Ishikawa (cell line): ENCODE measurements around the gene FHOD1.

Experiments used
- CEBPB ChIP-seq: IDR thresholded peaks from 2 replicates; pipeline ENCODE4 v1.6.1; 2012
- CREB1 ChIP-seq: IDR thresholded peaks from 2 replicates; pipeline ENCODE4 v1.6.1; 2012; ENCODE audit warnings: low read depth
- EGR1 ChIP-seq: IDR thresholded peaks from 2 replicates; pipeline ENCODE4 v1.6.1; 2012
- EP300 ChIP-seq: IDR thresholded peaks from 2 replicates; pipeline ENCODE4 v1.6.1; 2012; ENCODE audit warnings: borderline replicate concordance
- FOXM1 ChIP-seq: IDR thresholded peaks from 2 replicates; pipeline ENCODE4 v1.6.1; 2012; ENCODE audit warnings: low read depth, borderline replicate concordance
- NFIC ChIP-seq: IDR thresholded peaks from 2 replicates; pipeline ENCODE4 v1.6.1; 2012
- RAD21 ChIP-seq: IDR thresholded peaks from 2 replicates; pipeline ENCODE4 v1.6.1; 2012; ENCODE audit warnings: low read depth
- REST ChIP-seq: IDR thresholded peaks from 2 replicates; pipeline ENCODE4 v1.6.1; 2012; ENCODE audit warnings: low read depth, mild to moderate bottlenecking
- TAF1 ChIP-seq: IDR thresholded peaks from 2 replicates; pipeline ENCODE4 v1.6.1; 2012; ENCODE audit warnings: low read depth, mild to moderate bottlenecking
- TCF12 ChIP-seq: IDR thresholded peaks from 2 replicates; pipeline ENCODE4 v1.6.1; 2012; ENCODE audit warnings: low read depth
- TEAD4 ChIP-seq: IDR thresholded peaks from 2 replicates; pipeline ENCODE4 v1.6.1; 2012
- YY1 ChIP-seq: IDR thresholded peaks from 2 replicates; pipeline ENCODE4 v1.6.1; 2012; ENCODE audit warnings: low read depth
- ZBTB7A ChIP-seq: IDR thresholded peaks from 2 replicates; pipeline ENCODE4 v1.6.1; 2012; ENCODE audit warnings: low read depth
- TF ChIP-seq, protein P1 (sequence below): IDR thresholded peaks from 2 replicates; pipeline ENCODE4 v1.6.1; 2012
- TF ChIP-seq, protein P2 (sequence below): IDR thresholded peaks from 2 replicates; pipeline ENCODE4 v1.6.1; 2012

FHOD1 gene

GRCh38 chr16:67188798-67189197 is 58.5 kb downstream of the FHOD1 start:
- no peak for TF ChIP-seq ZBTB7A
- no peak for TF ChIP-seq NFIC
- TF ChIP-seq YY1, result no peak
- TF ChIP-seq, protein P1, sequence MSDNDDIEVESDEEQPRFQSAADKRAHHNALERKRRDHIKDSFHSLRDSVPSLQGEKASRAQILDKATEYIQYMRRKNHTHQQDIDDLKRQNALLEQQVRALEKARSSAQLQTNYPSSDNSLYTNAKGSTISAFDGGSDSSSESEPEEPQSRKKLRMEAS, result no peak
- TF ChIP-seq CEBPB, result no peak
- no peak for TF ChIP-seq TCF12
- no peak for TF ChIP-seq TAF1
- TF ChIP-seq, protein P2, sequence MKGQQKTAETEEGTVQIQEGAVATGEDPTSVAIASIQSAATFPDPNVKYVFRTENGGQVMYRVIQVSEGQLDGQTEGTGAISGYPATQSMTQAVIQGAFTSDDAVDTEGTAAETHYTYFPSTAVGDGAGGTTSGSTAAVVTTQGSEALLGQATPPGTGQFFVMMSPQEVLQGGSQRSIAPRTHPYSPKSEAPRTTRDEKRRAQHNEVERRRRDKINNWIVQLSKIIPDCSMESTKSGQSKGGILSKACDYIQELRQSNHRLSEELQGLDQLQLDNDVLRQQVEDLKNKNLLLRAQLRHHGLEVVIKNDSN, result no peak
- TF ChIP-seq RAD21, result no peak
- no peak for TF ChIP-seq CREB1
- no peak for TF ChIP-seq FOXM1
- TF ChIP-seq EGR1, result no peak
- no peak for TF ChIP-seq TEAD4
- no peak for TF ChIP-seq REST
- no peak for TF ChIP-seq EP300

DNA sequence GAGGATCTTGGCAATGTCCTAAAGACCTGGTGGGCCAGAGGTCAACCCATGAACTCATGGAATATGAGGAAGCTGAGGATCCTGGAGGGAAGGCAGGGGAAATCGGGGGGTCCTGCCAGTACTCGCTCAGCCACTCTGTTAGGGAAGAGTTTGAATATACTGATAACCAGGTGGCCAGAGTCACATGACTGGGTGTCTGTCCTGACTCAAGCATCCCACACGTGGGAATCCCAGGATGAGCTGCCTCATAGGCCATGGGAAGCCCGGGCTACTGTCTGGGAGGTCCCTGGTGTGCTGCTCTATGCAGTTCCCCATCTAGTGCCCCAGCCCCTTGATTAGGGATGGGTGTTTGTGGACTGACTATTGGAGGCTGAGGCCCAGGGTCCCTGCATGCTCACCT is 59.0 kb downstream of the FHOD1 start:
- TF ChIP-seq, protein P1, result no peak
- TF ChIP-seq TEAD4, result no peak
- no peak for TF ChIP-seq ZBTB7A
- TF ChIP-seq CREB1, result no peak
- TF ChIP-seq NFIC, result no peak
- no peak for TF ChIP-seq TAF1
- TF ChIP-seq, protein P2, result no peak
- TF ChIP-seq CEBPB, result no peak
- TF ChIP-seq EGR1, result no peak
- TF ChIP-seq RAD21, result no peak
- no peak for TF ChIP-seq TCF12
- no peak for TF ChIP-seq EP300
- TF ChIP-seq YY1, result no peak
- TF ChIP-seq FOXM1, result no peak
- no peak for TF ChIP-seq REST

GRCh38 chr16:67187175-67187890 is 59.9 kb downstream of the FHOD1 start:
- no peak for TF ChIP-seq RAD21

- TF ChIP-seq CREB1 (no peak), FOXM1 (no peak), TCF12 (no peak), CEBPB (no peak), ZBTB7A (no peak), RAD21 (no peak), NFIC (no peak), REST (no peak), EP300 (no peak), EGR1 (no peak), TAF1 (no peak), YY1 (no peak), TEAD4 (no peak)
- TF ChIP-seq, protein P1, result no peak
- TF ChIP-seq, protein P2, result no peak
Measured at GRCh38 chr16:67186550-67186950, 60.7 kb downstream of the FHOD1 start.
